BE2C (cell line): Measurements from ENCODE around the gene PPARA.

Source experiments
- DNase-seq: peaks from one replicate; pipeline ENCODE4 v3.0.0-alpha.2; 2020
- H3K27me3 ChIP-seq: fragments of 250-450 bp; sonication (Bioruptor Pico); 2 replicates; pipeline ENCODE4 v1.5.1; 2020; ENCODE audit warnings: mild to moderate bottlenecking
- H3K36me3 ChIP-seq: fragments of 250-450 bp; sonication (Bioruptor Pico); 2 replicates; pipeline ENCODE4 v1.5.1; 2020; ENCODE audit warnings: mild to moderate bottlenecking
- H3K4me1 ChIP-seq: fragments of 250-450 bp; sonication (Bioruptor Pico); 2 replicates; pipeline ENCODE4 v1.5.1; 2020
- H3K4me3 ChIP-seq: 2 replicates; pipeline ENCODE4 v1.5.1; 2011; ENCODE audit warnings: low read depth, low read length
- H3K9me3 ChIP-seq: fragments of 250-450 bp; sonication (Bioruptor Pico); 2 replicates; pipeline ENCODE4 v1.5.1; 2020
- CTCF ChIP-seq: IDR thresholded peaks from 2 replicates; pipeline ENCODE4 v1.5.1; 2012; ENCODE audit warnings: mild to moderate bottlenecking, low read depth, low read length

PPARA gene

GRCh38 chr22:46238541-46238940, 88.2 kb downstream of the PPARA start:
- H3K4me3 ChIP-seq = no peak overlapping the region
- no peaks in the 10 kb centered on the region for H3K9me3 ChIP-seq
- no peaks in the 10 kb centered on the region for H3K27me3 ChIP-seq
- no peak for TF ChIP-seq CTCF
- no peak for DNase-seq
- H3K4me1 ChIP-seq = peaks cover 15% of the 10 kb centered on the region
- H3K36me3 ChIP-seq = no peaks in the 10 kb centered on the region; the same call in 1 of the 2 replicates

- Histone ChIP-seq H3K27me3 (no peaks in the 10 kb centered on the region), H3K36me3 (peaks cover 2% of the 10 kb centered on the region; the same call in 1 of the 2 replicates), H3K4me3 (no peak overlapping the region), H3K4me1 (peaks cover 15% of the 10 kb centered on the region), H3K9me3 (no peaks in the 10 kb centered on the region)
- DNase-seq = no peak
- TF ChIP-seq CTCF = no peak
These were observed 89.1 kb downstream of the PPARA start for GRCh38 chr22:46239261-46240048.

GRCh38 chr22:46240073-46240472, 89.7 kb downstream of the PPARA start:
- Histone ChIP-seq H3K4me1 (peaks cover 15% of the 10 kb centered on the region), H3K36me3 (peaks cover 2% of the 10 kb centered on the region; the same call in 1 of the 2 replicates), H3K27me3 (no peaks in the 10 kb centered on the region), H3K9me3 (no peaks in the 10 kb centered on the region), H3K4me3 (no peak overlapping the region)
- DNase-seq = no peak
- TF ChIP-seq CTCF = no peak

GRCh38 chr22:46240506-46240905, 90.2 kb downstream of the PPARA start:
- no peak for TF ChIP-seq CTCF

GRCh38 chr22:46240907-46241306, 90.6 kb downstream of the PPARA start:
- Histone ChIP-seq H3K4me3 (no peak overlapping the region), H3K27me3 (no peaks in the 10 kb centered on the region), H3K9me3 (no peaks in the 10 kb centered on the region), H3K4me1 (peaks cover 23% of the 10 kb centered on the region), H3K36me3 (peaks cover 2% of the 10 kb centered on the region; the same call in 1 of the 2 replicates)
- DNase-seq = no peak
- TF ChIP-seq CTCF = no peak

More at GRCh38 chr22:46240506-46240905, 90.2 kb downstream of the PPARA start:
- Histone ChIP-seq H3K36me3 (peaks cover 2% of the 10 kb centered on the region; the same call in 1 of the 2 replicates), H3K9me3 (no peaks in the 10 kb centered on the region), H3K4me3 (no peak overlapping the region), H3K4me1 (peaks cover 20% of the 10 kb centered on the region), H3K27me3 (no peaks in the 10 kb centered on the region)
- DNase-seq = no peak

- H3K36me3 ChIP-seq = peaks cover 2% of the 10 kb centered on the region; the same call in 1 of the 2 replicates
- H3K9me3 ChIP-seq = no peaks in the 10 kb centered on the region
- peak; percentile 54 for DNase-seq
- no peak overlapping the region for H3K4me3 ChIP-seq
- H3K4me1 ChIP-seq = peaks cover 23% of the 10 kb centered on the region
- no peak for TF ChIP-seq CTCF
- H3K27me3 ChIP-seq = no peaks in the 10 kb centered on the region
These were observed 91.2 kb downstream of the PPARA start for GRCh38 chr22:46241396-46242007.
